HepG2 (cell line): ENCODE results near the gene PSMC1. TPM values are rescaled to one million over a fixed set of nuclear protein-coding genes. Genes with fewer than 3 reads are reported as not detected.
"Not testable (repeated sequence)": the region's sequence is repeated elsewhere in the genome, so short reads cannot be mapped to it uniquely, and the experiment has no call there.

Experiments used
- ATAC-seq: fragments of 200-7000 bp; cut with Tn5 transposase; 3 replicates; pipeline ENCODE4 v1.9.1; 2020; ENCODE audit warnings: mild to moderate bottlenecking, moderate library complexity
- BruUV-seq: library from RNA; stranded (reverse); fragments of 400-500 nt; replicated peaks from 2 replicates; lab custom pipeline; 2021; lab: Mats Ljungman, UMichigan
- CTCF ChIA-PET: fragments of 300-600 bp; formaldehyde crosslinking; extraction: SDS; loops from one replicate; lab custom pipeline; 2021; ENCODE audit warnings: low total read pairs, inconsistent platforms, low intra/inter-chr PET ratio; lab: Yijun Ruan, JAX
- POLR2A ChIA-PET: fragments of 350-600 bp; sonication (Branson Sonifier 250); formaldehyde crosslinking; loops from one replicate; lab custom pipeline; 2020; ENCODE audit warnings: antibody characterized with exemption, inconsistent platforms; lab: Yijun Ruan, JAX
- DNase-seq: peaks from one replicate; pipeline ENCODE4 v3.0.0-alpha.2; 2015; ENCODE audit warnings: low spot score
- FAIRE-seq: peaks from 3 replicates; lab custom pipeline; 2011; peaks lifted over from hg19 to GRCh38; lab: Jason Lieb, UNC
- H2AFZ ChIP-seq: one replicate; pipeline ENCODE4 v1.6.1; 2011; ENCODE audit warnings: low read length, inconsistent platforms
- H3K27ac ChIP-seq: fragments of 300-600 bp; 3 replicates; pipeline ENCODE4 v1.8.0; 2011; ENCODE audit warnings: mixed run types, mild to moderate bottlenecking, mixed read lengths, low read length, inconsistent platforms; ENCODE audit not compliant: insufficient read depth; ENCODE audit errors: extremely low read length
- H3K27me3 ChIP-seq, 2 experiments: fragments of 200-600 bp in 1 of 2; 2 replicates in 1 of 2; 3 replicates in 1 of 2; pipeline versions ENCODE4 v1.6.0 to v1.8.0; 2011; ENCODE audit warnings: low read length in 2 of 2, mild to moderate bottlenecking in 2 of 2, moderate library complexity in 2 of 2, inconsistent platforms in 1 of 2; ENCODE audit not compliant: insufficient read depth in 2 of 2, control insufficient read depth in 1 of 2
- H3K36me3 ChIP-seq, 2 experiments: fragments of 200-600 bp in 1 of 2; replicated peaks in 1 of 2; 2 replicates in 1 of 2; 3 replicates in 1 of 2; pipeline versions ENCODE4 v1.5.1 to v1.8.0; 2011; ENCODE audit warnings: low read length in 2 of 2, inconsistent platforms in 1 of 2; ENCODE audit not compliant: insufficient read depth in 2 of 2, control insufficient read depth in 1 of 2
- H3K4me1 ChIP-seq: 2 replicates; pipeline ENCODE4 v1.5.1; 2012; ENCODE audit warnings: low read length, inconsistent platforms; ENCODE audit not compliant: insufficient read depth
- H3K4me2 ChIP-seq: 2 replicates; pipeline ENCODE4 v1.6.0; 2011; ENCODE audit warnings: low read depth, low read length, inconsistent platforms
- H3K4me3 ChIP-seq, 3 experiments: fragments of 200-600 bp in 1 of 3; sonication (generic), shearing (Covaris generic) in 1 of 3; replicated peaks in 1 of 3; 2 replicates each; pipeline ENCODE4 v1.5.1; 2011 to 2016; ENCODE audit warnings: low read length in 3 of 3, inconsistent platforms in 2 of 3, low read depth in 2 of 3, mild to moderate bottlenecking in 2 of 3, control low read depth in 1 of 3, mixed read lengths in 1 of 3; ENCODE audit not compliant: insufficient read depth in 1 of 3
- H3K79me2 ChIP-seq: one replicate; pipeline ENCODE4 v1.6.1; 2011; ENCODE audit warnings: low read length, inconsistent platforms; ENCODE audit not compliant: insufficient read depth
- H3K9ac ChIP-seq: 2 replicates; pipeline ENCODE4 v1.6.0; 2011; ENCODE audit warnings: mild to moderate bottlenecking, low read depth, low read length, inconsistent platforms; ENCODE audit not compliant: insufficient read depth
- H3K9me3 ChIP-seq: 2 replicates; pipeline ENCODE4 v1.5.1; 2012; ENCODE audit warnings: mild to moderate bottlenecking, low read length
- H4K20me1 ChIP-seq: 2 replicates; pipeline ENCODE4 v1.6.0; 2011; ENCODE audit warnings: inconsistent platforms, mild to moderate bottlenecking, low read length, moderate library complexity; ENCODE audit not compliant: insufficient read depth
- MAFF ChIP-seq: IDR thresholded peaks from 2 replicates; pipeline ENCODE4 v1.6.1; 2011; ENCODE audit warnings: low read depth, low read length, improper control_type of control experiment
- MAFK ChIP-seq, 2 experiments: IDR thresholded peaks in 1 of 2; conservative IDR thresholded peaks in 1 of 2; 2 replicates each; pipeline ENCODE4 v1.6.1; 2011; ENCODE audit warnings: improper control_type of control experiment in 2 of 2, low read length in 2 of 2
- MTF2 ChIP-seq: sonication (generic); formaldehyde crosslinking; IDR thresholded peaks from 2 replicates; pipeline ENCODE4 v1.5.0; 2020; ENCODE audit warnings: missing genetic modification reagents, borderline replicate concordance
- ZNF547 ChIP-seq: sonication (generic); formaldehyde crosslinking; IDR thresholded peaks from 2 replicates; pipeline ENCODE4 v1.5.1; 2020; ENCODE audit warnings: mild to moderate bottlenecking, missing genetic modification reagents
- ZNF549 ChIP-seq: sonication (generic); formaldehyde crosslinking; IDR thresholded peaks from 2 replicates; pipeline ENCODE4 v1.5.0; 2020; ENCODE audit warnings: missing genetic modification reagents
- WGBS: methylation state at CpG from one replicate; pipeline ENCODE4 v1.1.6; 2017; ENCODE audit warnings: low lambda C conversion rate; 5-methylcytosine and 5-hydroxymethylcytosine counted together
- in situ Hi-C: cut with HindIII; loops from 2 replicates; pipeline ENCODE4 v1.10.0; 2017; ENCODE audit warnings: low pct_unique_long_range_greater_than_20kb; ENCODE audit not compliant: extremely low pct_ligation_motif_present
- intact Hi-C: fragments of 100-400 bp; cut with micrococcal nuclease; formaldehyde crosslinking; loops from one replicate; pipeline ENCODE4 v1.10.0; 2022; ENCODE audit not compliant: unreplicated experiment
- polyA plus RNA-seq, 8 experiments: library from polyadenylated mRNA; depleted of rRNA in 3 of 8; stranded (reverse) in 7 of 8; unstranded in 1 of 8; fragments of >200 nt; fragmentation: Illumina TruSeq in 4 of 8; extraction: Trizol in 4 of 8; gene quantifications; 2 replicates each; pipeline versions ENCODE4 v1.2.1 to v1.2.3, GENCODE V29; 2011 to 2016; ENCODE audit warnings: low read depth in 4 of 8, missing spikeins in 1 of 8, mixed read lengths in 1 of 8; ENCODE audit not compliant: insufficient read depth in 1 of 8
- total RNA-seq, 5 experiments: library from RNA; depleted of rRNA; stranded (reverse); fragments of >200 nt; fragmentation: Illumina TruSeq; extraction: Trizol; gene quantifications; 2 replicates each; pipeline ENCODE4 v1.2.3, GENCODE V29; 2016; ENCODE audit warnings: low read depth in 1 of 5

Gene PSMC1
- total and polyA plus RNA-seq, 2 of the 13 experiments (the other 11 are each of a cell fraction or from before 2014, with no cell fraction given) = 48.6 to 167 TPM

DNA sequence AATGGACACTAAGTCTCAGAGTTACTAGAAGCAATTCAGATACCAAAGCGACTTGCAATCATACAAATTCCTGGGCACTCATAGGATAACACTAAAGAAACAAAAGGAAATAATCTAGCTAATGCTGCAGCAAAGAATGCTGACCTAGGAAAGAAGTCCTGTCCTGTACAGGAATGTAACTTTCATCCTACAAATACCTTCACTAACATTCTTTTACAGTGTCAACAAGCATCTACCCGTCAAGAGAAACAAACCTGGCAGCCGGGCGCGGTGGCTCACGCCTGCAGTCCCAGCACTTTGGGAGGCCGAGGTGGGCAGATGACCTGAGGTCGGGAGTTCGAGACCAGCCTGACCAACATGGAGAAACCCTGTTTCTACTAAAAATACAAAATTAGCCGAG, 8.9 kb upstream of the PSMC1 start:
- H3K27me3 ChIP-seq, H3K79me2 ChIP-seq, H4K20me1 ChIP-seq, H2AFZ ChIP-seq, H3K4me1 ChIP-seq, ATAC-seq, BruUV-seq, POLR2A ChIA-PET, H3K9ac ChIP-seq, H3K27ac ChIP-seq, intact Hi-C loops, H3K4me2 ChIP-seq, CTCF ChIA-PET, H3K36me3 ChIP-seq, H3K9me3 ChIP-seq, FAIRE-seq, H3K4me3 ChIP-seq: not testable (repeated sequence)
- whole genome bisulfite sequencing = 31% methylated on average over 10 of the region's 10 CpGs
- TF ChIP-seq MAFF (0 out of 2 replicates have a peak, but pooled peaks have one; percentile 6), MAFK (conservative IDR thresholded peaks at IDR 0.05 in 1 of 2, IDR thresholded peaks at IDR 0.05 in 1 of 2; ENCODE audit: low read length in 2 of 2) (peak in 1 of 2 experiments; percentile 21; a peak in 1 of 4 replicates)
- in situ Hi-C loops = loop anchor here (25.0 kb wide), 1 partner anchor 285 kb away; the partner anchor contains the start of genes EFCAB11 and TDP1
- peak; percentile 6 for DNase-seq

DNA sequence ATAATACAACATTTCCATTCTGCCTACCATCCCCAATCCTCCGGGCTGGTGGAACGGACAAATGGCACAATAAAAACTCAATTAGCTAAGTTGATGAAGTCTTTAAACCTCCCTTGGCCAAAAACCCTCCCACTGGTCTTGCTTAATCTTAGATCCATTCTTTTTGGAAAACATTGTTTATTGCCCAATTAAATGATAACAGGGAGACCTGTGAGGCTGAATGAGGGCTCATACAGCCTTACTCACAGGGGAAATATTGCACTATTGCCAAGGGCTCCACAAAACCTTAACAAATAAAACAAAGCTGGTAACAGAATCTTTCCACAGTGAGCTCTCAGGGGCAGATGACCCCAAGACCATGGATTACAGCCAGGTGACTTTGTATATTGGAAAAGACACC, 7.8 kb upstream of the PSMC1 start:
- H3K4me1 ChIP-seq = no peaks in the 10 kb centered on the region
- TF ChIP-seq ZNF549 (CRISPR knock-in tag) = no peak
- TF ChIP-seq ZNF547 = no peak
- TF ChIP-seq MTF2 (CRISPR knock-in tag) = no peak
- FAIRE-seq (no peak), DNase-seq (no peak), ATAC-seq (no peak)
- intact Hi-C loops = no loop called here
- no TSS peak for BruUV-seq
- no peaks in the 10 kb centered on the region for H3K36me3 ChIP-seq
- no peaks in the 10 kb centered on the region for H3K79me2 ChIP-seq
- no peak overlapping the region for H3K27ac ChIP-seq
- ChIA-PET CTCF (no interaction called here), POLR2A (no interaction called here)
- WGBS = 0% methylated on average over 2 of the region's 2 CpGs
- no peak overlapping the region for H2AFZ ChIP-seq
- H3K9ac ChIP-seq = no peak overlapping the region
- in situ Hi-C loops = loop anchor here (25.0 kb wide), 1 partner anchor 286 kb away; the partner anchor contains the start of genes EFCAB11 and TDP1
- H3K4me2 ChIP-seq = no peak overlapping the region
- H3K27me3 ChIP-seq = peaks cover 0 to 4% of the 10 kb centered on the region in 2 experiments; a peak in 1 of 5 replicates
- no peak overlapping the region for H3K4me3 ChIP-seq
- H4K20me1 ChIP-seq = no peaks in the 10 kb centered on the region
- no peaks in the 10 kb centered on the region for H3K9me3 ChIP-seq
